ENCODE measurements around the gene FLT1. TPM values are rescaled to one million over a fixed set of nuclear protein-coding genes. Genes with fewer than 3 reads are reported as not detected.

FLT1 gene
- polyA plus RNA-seq, 4 donors = 0.45 to 8.8 (median 3.0) TPM

GRCh38 chr13:28318496-28318895 is 176.4 kb downstream of the FLT1 start:
- FAIRE-seq (no peak), DNase-seq (no peak)
- 74 to 86% (median 74%) methylated on average over 7 of the region's 7 CpGs for WGBS, 3 donors
- peaks cover 0 to 14% (median 0%) of the 10 kb centered on the region in 3 donors for H3K4me1 ChIP-seq (ENCODE audit: control insufficient read depth in 3 of 3, insufficient read depth in 2 of 3, low read depth in 1 of 3, low read length in 2 of 3)
- no peak overlapping the region for H3K4me3 ChIP-seq (ENCODE audit: low read depth in 1 of 3, low read length in 3 of 3)
- no peaks in the 10 kb centered on the region for H3K27me3 ChIP-seq (ENCODE audit: control insufficient read depth in 3 of 3, insufficient read depth in 3 of 3, low read length in 3 of 3)
- H3K36me3 ChIP-seq (ENCODE audit: control insufficient read depth in 3 of 3, insufficient read depth in 2 of 3, low read depth in 1 of 3, low read length in 3 of 3) = peaks cover 0 to 2% (median 0%) of the 10 kb centered on the region in 3 donors
- H3K9me3 ChIP-seq (ENCODE audit: control insufficient read depth in 2 of 2, insufficient read depth in 1 of 2, low read depth in 1 of 2, low read length in 1 of 2) = no peaks in the 10 kb centered on the region
- H3K27ac ChIP-seq (ENCODE audit: low read depth in 1 of 3, low read length in 2 of 3) = no peak overlapping the region

- FAIRE-seq = no peak
These were observed 178.1 kb downstream of the FLT1 start for GRCh38 chr13:28316836-28317235.

GRCh38 chr13:28316129-28316528 is 178.8 kb downstream of the FLT1 start:
- DNase-seq (peak in 1 of 2 donors; percentile 85), FAIRE-seq (no peak)
- H3K4me3 ChIP-seq (ENCODE audit: low read depth in 1 of 3, low read length in 3 of 3) = no peak overlapping the region
- H3K4me1 ChIP-seq (ENCODE audit: control insufficient read depth in 3 of 3, insufficient read depth in 2 of 3, low read depth in 1 of 3, low read length in 2 of 3) = peaks cover 0 to 16% (median 0%) of the 10 kb centered on the region in 3 donors
- H3K27ac ChIP-seq (ENCODE audit: low read depth in 1 of 3, low read length in 2 of 3) = peak overlapping the region in 1 of 3 donors; percentile 72
- peaks cover 0 to 2% (median 0%) of the 10 kb centered on the region in 3 donors for H3K36me3 ChIP-seq (ENCODE audit: control insufficient read depth in 3 of 3, insufficient read depth in 2 of 3, low read depth in 1 of 3, low read length in 3 of 3)
- no peaks in the 10 kb centered on the region for H3K27me3 ChIP-seq (ENCODE audit: control insufficient read depth in 3 of 3, insufficient read depth in 3 of 3, low read length in 3 of 3)
- WGBS, 3 donors = 70 to 75% (median 71%) methylated on average over 5 of the region's 5 CpGs
- no peaks in the 10 kb centered on the region for H3K9me3 ChIP-seq (ENCODE audit: control insufficient read depth in 2 of 2, insufficient read depth in 1 of 2, low read depth in 1 of 2, low read length in 1 of 2)

More at GRCh38 chr13:28316836-28317235, 178.1 kb downstream of the FLT1 start:
- WGBS, 3 donors = 71 to 87% (median 81%) methylated on average over 7 of the region's 7 CpGs
- Histone ChIP-seq H3K9me3 (ENCODE audit: control insufficient read depth in 2 of 2, insufficient read depth in 1 of 2, low read depth in 1 of 2, low read length in 1 of 2) (no peaks in the 10 kb centered on the region), H3K4me1 (ENCODE audit: control insufficient read depth in 3 of 3, insufficient read depth in 2 of 3, low read depth in 1 of 3, low read length in 2 of 3) (peaks cover 0 to 16% (median 0%) of the 10 kb centered on the region in 3 donors), H3K27me3 (ENCODE audit: control insufficient read depth in 3 of 3, insufficient read depth in 3 of 3, low read length in 3 of 3) (no peaks in the 10 kb centered on the region), H3K4me3 (ENCODE audit: low read depth in 1 of 3, low read length in 3 of 3) (no peak overlapping the region), H3K36me3 (ENCODE audit: control insufficient read depth in 3 of 3, insufficient read depth in 2 of 3, low read depth in 1 of 3, low read length in 3 of 3) (peaks cover 0 to 2% (median 0%) of the 10 kb centered on the region in 3 donors), H3K27ac (ENCODE audit: low read depth in 1 of 3, low read length in 2 of 3) (peak overlapping the region in 1 of 3 donors; percentile 15)
- DNase-seq = no peak

GRCh38 chr13:28314879-28315278 is 180.0 kb downstream of the FLT1 start:
- no peak overlapping the region for H3K4me3 ChIP-seq (ENCODE audit: low read depth in 1 of 3, low read length in 3 of 3)
- FAIRE-seq (no peak), DNase-seq (peak; percentile 9 to 48)
- H3K36me3 ChIP-seq (ENCODE audit: control insufficient read depth in 3 of 3, insufficient read depth in 2 of 3, low read depth in 1 of 3, low read length in 3 of 3) = peaks cover 0 to 2% (median 0%) of the 10 kb centered on the region in 3 donors
- no peak overlapping the region for H3K27ac ChIP-seq (ENCODE audit: low read depth in 1 of 3, low read length in 2 of 3)
- WGBS, 3 donors = 40 to 77% (median 59%) methylated on average over 6 of the region's 6 CpGs
- peaks cover 0 to 16% (median 0%) of the 10 kb centered on the region in 3 donors for H3K4me1 ChIP-seq (ENCODE audit: control insufficient read depth in 3 of 3, insufficient read depth in 2 of 3, low read depth in 1 of 3, low read length in 2 of 3)
- no peaks in the 10 kb centered on the region for H3K9me3 ChIP-seq (ENCODE audit: control insufficient read depth in 2 of 2, insufficient read depth in 1 of 2, low read depth in 1 of 2, low read length in 1 of 2)
- H3K27me3 ChIP-seq (ENCODE audit: control insufficient read depth in 3 of 3, insufficient read depth in 3 of 3, low read length in 3 of 3) = no peaks in the 10 kb centered on the region

- Histone ChIP-seq H3K27ac (ENCODE audit: low read depth in 1 of 3, low read length in 2 of 3) (no peak overlapping the region), H3K36me3 (ENCODE audit: control insufficient read depth in 3 of 3, insufficient read depth in 2 of 3, low read depth in 1 of 3, low read length in 3 of 3) (peaks cover 0 to 2% (median 0%) of the 10 kb centered on the region in 3 donors), H3K4me3 (ENCODE audit: low read depth in 1 of 3, low read length in 3 of 3) (no peak overlapping the region), H3K4me1 (ENCODE audit: control insufficient read depth in 3 of 3, insufficient read depth in 2 of 3, low read depth in 1 of 3, low read length in 2 of 3) (peaks cover 0 to 16% (median 0%) of the 10 kb centered on the region in 3 donors), H3K27me3 (ENCODE audit: control insufficient read depth in 3 of 3, insufficient read depth in 3 of 3, low read length in 3 of 3) (no peaks in the 10 kb centered on the region), H3K9me3 (ENCODE audit: control insufficient read depth in 2 of 2, insufficient read depth in 1 of 2, low read depth in 1 of 2, low read length in 1 of 2) (no peaks in the 10 kb centered on the region)
- 65 to 76% (median 69%) methylated on average over 6 of the region's 6 CpGs for WGBS, 3 donors
- DNase-seq (no peak), FAIRE-seq (no peak)
These were observed 181.3 kb downstream of the FLT1 start for GRCh38 chr13:28313579-28313978.

- no peak overlapping the region for H3K27ac ChIP-seq (ENCODE audit: low read depth in 1 of 3, low read length in 2 of 3)
- 84 to 93% (median 86%) methylated on average over 10 of the region's 10 CpGs for WGBS, 3 donors
- H3K27me3 ChIP-seq (ENCODE audit: control insufficient read depth in 3 of 3, insufficient read depth in 3 of 3, low read length in 3 of 3) = no peaks in the 10 kb centered on the region
- H3K4me1 ChIP-seq (ENCODE audit: control insufficient read depth in 3 of 3, insufficient read depth in 2 of 3, low read depth in 1 of 3, low read length in 2 of 3) = no peaks in the 10 kb centered on the region
- DNase-seq = no peak
- H3K4me3 ChIP-seq (ENCODE audit: low read depth in 1 of 3, low read length in 3 of 3) = no peak overlapping the region
- FAIRE-seq = no peak
- H3K36me3 ChIP-seq (ENCODE audit: control insufficient read depth in 3 of 3, insufficient read depth in 2 of 3, low read depth in 1 of 3, low read length in 3 of 3) = no peaks in the 10 kb centered on the region
- no peaks in the 10 kb centered on the region for H3K9me3 ChIP-seq (ENCODE audit: control insufficient read depth in 2 of 2, insufficient read depth in 1 of 2, low read depth in 1 of 2, low read length in 1 of 2)
These were observed 188.6 kb downstream of the FLT1 start for GRCh38 chr13:28306325-28306724.

- no peak overlapping the region for H3K27ac ChIP-seq (ENCODE audit: low read depth in 1 of 3, low read length in 2 of 3)
- no peaks in the 10 kb centered on the region for H3K9me3 ChIP-seq (ENCODE audit: control insufficient read depth in 2 of 2, insufficient read depth in 1 of 2, low read depth in 1 of 2, low read length in 1 of 2)
- no peak for FAIRE-seq
- H3K4me1 ChIP-seq (ENCODE audit: control insufficient read depth in 3 of 3, insufficient read depth in 2 of 3, low read depth in 1 of 3, low read length in 2 of 3) = no peaks in the 10 kb centered on the region
- H3K36me3 ChIP-seq (ENCODE audit: control insufficient read depth in 3 of 3, insufficient read depth in 2 of 3, low read depth in 1 of 3, low read length in 3 of 3) = no peaks in the 10 kb centered on the region
- no peak overlapping the region for H3K4me3 ChIP-seq (ENCODE audit: low read depth in 1 of 3, low read length in 3 of 3)
- no peak for DNase-seq
- H3K27me3 ChIP-seq (ENCODE audit: control insufficient read depth in 3 of 3, insufficient read depth in 3 of 3, low read length in 3 of 3) = no peaks in the 10 kb centered on the region
- 47 to 58% (median 50%) methylated on average over 4 of the region's 4 CpGs for WGBS, 3 donors
These were observed 193.1 kb downstream of the FLT1 start for GRCh38 chr13:28301839-28302238.

GRCh38 chr13:28299916-28300315 is 195.0 kb downstream of the FLT1 start:
- Histone ChIP-seq H3K4me1 (ENCODE audit: control insufficient read depth in 3 of 3, insufficient read depth in 2 of 3, low read depth in 1 of 3, low read length in 2 of 3) (no peaks in the 10 kb centered on the region), H3K36me3 (ENCODE audit: control insufficient read depth in 3 of 3, insufficient read depth in 2 of 3, low read depth in 1 of 3, low read length in 3 of 3) (peaks cover 0 to 4% (median 3%) of the 10 kb centered on the region in 3 donors), H3K27ac (ENCODE audit: low read depth in 1 of 3, low read length in 2 of 3) (no peak overlapping the region), H3K9me3 (ENCODE audit: control insufficient read depth in 2 of 2, insufficient read depth in 1 of 2, low read depth in 1 of 2, low read length in 1 of 2) (no peaks in the 10 kb centered on the region), H3K4me3 (ENCODE audit: low read depth in 1 of 3, low read length in 3 of 3) (no peak overlapping the region), H3K27me3 (ENCODE audit: control insufficient read depth in 3 of 3, insufficient read depth in 3 of 3, low read length in 3 of 3) (no peaks in the 10 kb centered on the region)
- 67 to 82% (median 72%) methylated on average over 2 of the region's 2 CpGs for WGBS, 3 donors
- FAIRE-seq (no peak), DNase-seq (no peak)

GRCh38 chr13:28297341-28297740 is 197.6 kb downstream of the FLT1 start:
- WGBS, 3 donors = 89 to 96% (median 94%) methylated on average over 3 of the region's 3 CpGs
- FAIRE-seq = no peak
- no peaks in the 10 kb centered on the region for H3K4me1 ChIP-seq (ENCODE audit: control insufficient read depth in 3 of 3, insufficient read depth in 2 of 3, low read depth in 1 of 3, low read length in 2 of 3)

More at GRCh38 chr13:28297341-28297740, 197.6 kb downstream of the FLT1 start:
- Histone ChIP-seq H3K9me3 (ENCODE audit: control insufficient read depth in 2 of 2, insufficient read depth in 1 of 2, low read depth in 1 of 2, low read length in 1 of 2) (no peaks in the 10 kb centered on the region), H3K27ac (ENCODE audit: low read depth in 1 of 3, low read length in 2 of 3) (no peak overlapping the region), H3K4me3 (ENCODE audit: low read depth in 1 of 3, low read length in 3 of 3) (no peak overlapping the region), H3K36me3 (ENCODE audit: control insufficient read depth in 3 of 3, insufficient read depth in 2 of 3, low read depth in 1 of 3, low read length in 3 of 3) (peaks cover 3 to 4% (median 4%) of the 10 kb centered on the region in 3 donors), H3K27me3 (ENCODE audit: control insufficient read depth in 3 of 3, insufficient read depth in 3 of 3, low read length in 3 of 3) (no peaks in the 10 kb centered on the region)
- DNase-seq = no peak

Data from small intestine (tissue), 7 donors.